Heart right ventricle (tissue), 16 donors: ENCODE results near the gene TTC5. TPM values are rescaled to one million over a fixed set of nuclear protein-coding genes. Genes with fewer than 3 reads are reported as not detected.

Source experiments
- ATAC-seq, 8 donors: fragments of 200-7000 bp; cut with Tn5 transposase; one replicate each; pipeline ENCODE4 v1.9.1; 2020; ENCODE audit warnings: mild to moderate bottlenecking in 8 of 8, moderate library complexity in 8 of 8, moderate number of reproducible peaks in 1 of 8
- DNase-seq, 2 donors: peaks; one replicate each; pipeline ENCODE4 v3.0.0-alpha.2; 2020
- H3K27ac ChIP-seq, 10 donors: fragments of 200-600 bp; sonication (generic) in 2 of 10; one replicate each; pipeline versions ENCODE4 v1.5.0 to v1.8.0; 2020 to 2022; ENCODE audit warnings: mild to moderate bottlenecking in 3 of 10
- H3K27me3 ChIP-seq, 7 donors: fragments of 200-600 bp; one replicate each; pipeline ENCODE4 v1.8.0; 2021 to 2022; ENCODE audit warnings: mild to moderate bottlenecking in 2 of 7
- H3K36me3 ChIP-seq, 9 donors: fragments of 200-600 bp; sonication (generic) in 1 of 9; one replicate each; pipeline versions ENCODE4 v1.5.0 to v1.8.0; 2020 to 2022; ENCODE audit warnings: mild to moderate bottlenecking in 2 of 9
- H3K4me1 ChIP-seq, 9 donors: fragments of 200-600 bp; sonication (generic) in 1 of 9; one replicate each; pipeline versions ENCODE4 v1.5.0 to v1.8.0; 2020 to 2022; ENCODE audit warnings: mild to moderate bottlenecking in 4 of 9
- H3K4me3 ChIP-seq, 10 donors: fragments of 200-600 bp; sonication (generic) in 2 of 10; one replicate each; pipeline versions ENCODE4 v1.5.0 to v1.8.0; 2020 to 2022; ENCODE audit warnings: mild to moderate bottlenecking in 7 of 10, moderate library complexity in 2 of 10
- H3K9me3 ChIP-seq, 11 donors: fragments of 200-600 bp in 10 of 11; sonication (generic) in 2 of 11; one replicate each; pipeline versions ENCODE4 v1.5.0 to v1.8.0; 2013 to 2022; ENCODE audit warnings: mild to moderate bottlenecking in 2 of 11, control low read depth in 1 of 11, moderate library complexity in 1 of 11
- CTCF ChIP-seq, 9 donors: fragments of 200-600 bp; sonication (generic) in 2 of 9; IDR thresholded peaks; one replicate each; pipeline versions ENCODE4 v1.5.0 to v1.8.0; 2021 to 2022; ENCODE audit warnings: antibody characterized with exemption in 9 of 9, mild to moderate bottlenecking in 5 of 9, moderate library complexity in 1 of 9
- WGBS, 2 donors: extraction: QIAGEN DNeasy Blood & Tissue Kit; methylation state at CpG; one replicate each; pipeline ENCODE4 v1.1.7; 2013; ENCODE audit warnings: inconsistent platforms in 1 of 2; 5-methylcytosine and 5-hydroxymethylcytosine counted together
- intact Hi-C, 10 donors: fragments of 100-400 bp; cut with DNase I; formaldehyde crosslinking; loops; one replicate each; pipeline versions ENCODE4 v1.11.1 to v1.14.2; 2022
- polyA plus RNA-seq, 2 donors: library from polyadenylated mRNA; stranded (reverse); fragments of 200-250 nt; gene quantifications; one replicate each; pipeline ENCODE4 v1.2.3, GENCODE V29; 2013
- total RNA-seq, 10 donors: library from RNA; stranded (reverse); fragmentation: NEBNext Ultra II Directional in 3 of 10; extraction: Animal tissue kit (Norgen Biotek cat#: 25700) in 3 of 10; gene quantifications; one replicate each; pipeline versions ENCODE4 v1.2.1 to v1.2.4, GENCODE V29; 2021 to 2023
- donor health status: Arrhythmogenic right ventricular cardiomyopathy.
- donor health status: ischemic (EF 13 %, LVEDD 7.1; RV severe dilation, severe dysfunction).
- donor health status: healthy with polysubstance abuse.
- donor health status: DM: no; HTN: yes; CAD: no.
- donor health status: DM: no; HTN: no; CAD: no.
- donor health status: ischemic (EF 25% LVEDD 6.9; RV normal size, moderate dysfunction).
- donor health status: ischemic (EF 25% LVEDD 5.7; RV mildly dilated, moderate dysfunction).
- donor health status: healthy.
- donor health status: DM: yes; HTN: yes; CAD: no.
- donor health status: Ischemic cardiomyopathy.
- donor health status: ischemic (EF 35%, LVEDD 5.7; RV mildly dilated, moderate dysfunction).
- donor health status: nonischemic (EF 11% LVEDD 7.7; RV severe dilation, severe dysfunction).
- donor health status: DM: yes; HTN: yes; CAD: no.
- donor health status: PGD.
- donor health status: ischemic (EF 29% LVEDD 5.4; RV normal size, mild dysfunction).
- donor health status: nonischemic (EF 23%, LVEDD 6.1; RV moderate dilation, normal function).

The TTC5 gene
- total and polyA plus RNA-seq, 12 donors: 3.2 to 14.0 (median 10.6) TPM

- no peaks in the 10 kb centered on the region for H3K9me3 ChIP-seq
- H3K4me1 ChIP-seq: peaks cover 0 to 10% (median 7%) of the 10 kb centered on the region in 9 donors
- H3K36me3 ChIP-seq: peaks cover 0 to 80% (median 37%) of the 10 kb centered on the region in 9 donors
- DNase-seq (no peak), ATAC-seq (no peak)
- intact Hi-C loops: loop anchor here in 3 of 10 donors (10.0 kb wide), 2 partner anchors 67 to 107 kb away; partner anchors contain the start of genes APEX1 (in 2 of the 3), OSGEP (in 2 of the 3) and TEP1 (in 2 of the 3)
- no peak overlapping the region for H3K27ac ChIP-seq
- H3K27me3 ChIP-seq: no peaks in the 10 kb centered on the region
- no peak overlapping the region for H3K4me3 ChIP-seq
- WGBS, 2 donors: 91 to 93% methylated on average over 3 of the region's 3 CpGs
- no peak for TF ChIP-seq CTCF (IDR thresholded peaks at IDR 0.05)
These were observed 42.0 kb upstream of the TTC5 start for GRCh38 chr14:20347747-20348146.

- intact Hi-C loops: loop anchor here in 3 of 10 donors (10.0 kb wide), 2 partner anchors 68 to 108 kb away; partner anchors contain the start of genes APEX1 (in 2 of the 3), OSGEP (in 2 of the 3) and TEP1 (in 2 of the 3)
- WGBS, 2 donors: 97 to 100% methylated on average over 1 of the region's 1 CpG
- no peak overlapping the region for H3K27ac ChIP-seq
- H3K4me3 ChIP-seq: no peak overlapping the region
- H3K36me3 ChIP-seq: peaks cover 0 to 70% (median 26%) of the 10 kb centered on the region in 9 donors
- ATAC-seq (no peak), DNase-seq (no peak)
- TF ChIP-seq CTCF (IDR thresholded peaks at IDR 0.05): no peak
- peaks cover 0 to 16% (median 7%) of the 10 kb centered on the region in 9 donors for H3K4me1 ChIP-seq
- H3K9me3 ChIP-seq: no peaks in the 10 kb centered on the region
- no peaks in the 10 kb centered on the region for H3K27me3 ChIP-seq
These were observed 41.0 kb upstream of the TTC5 start for GRCh38 chr14:20346713-20347112.

- 84 to 95% methylated on average over 1 of the region's 1 CpG for WGBS, 2 donors
- H3K27ac ChIP-seq: no peak overlapping the region
- H3K27me3 ChIP-seq: no peaks in the 10 kb centered on the region
- peaks cover 0 to 56% (median 14%) of the 10 kb centered on the region in 9 donors for H3K36me3 ChIP-seq
- peaks cover 0 to 16% (median 7%) of the 10 kb centered on the region in 9 donors for H3K4me1 ChIP-seq
- DNase-seq: no peak
- no peak overlapping the region for H3K4me3 ChIP-seq
- intact Hi-C loops: loop anchor here in 3 of 10 donors (10.0 kb wide), 2 partner anchors 69 to 109 kb away; partner anchors contain the start of genes APEX1 (in 2 of the 3), OSGEP (in 2 of the 3) and TEP1 (in 2 of the 3)
- no peak for TF ChIP-seq CTCF (IDR thresholded peaks at IDR 0.05)
- H3K9me3 ChIP-seq: no peaks in the 10 kb centered on the region
- ATAC-seq: no peak
These were observed 39.6 kb upstream of the TTC5 start for GRCh38 chr14:20345366-20345765.

- Histone ChIP-seq H3K36me3 (peaks cover 0 to 41% (median 6%) of the 10 kb centered on the region in 9 donors), H3K27ac (peak overlapping the region in 9 of 10 donors; percentile 73 to 94 (median 90)), H3K9me3 (no peaks in the 10 kb centered on the region), H3K4me3 (peak overlapping the region; percentile 50 to 87 (median 68)), H3K27me3 (no peaks in the 10 kb centered on the region), H3K4me1 (peaks cover 0 to 16% (median 7%) of the 10 kb centered on the region in 9 donors)
- DNase-seq (no peak), ATAC-seq (no peak)
- WGBS, 2 donors: 1% methylated on average over 3 of the region's 3 CpGs
- no peak for TF ChIP-seq CTCF (IDR thresholded peaks at IDR 0.05)
- intact Hi-C loops: loop anchor here in 7 of 10 donors (1.0 to 10.0 kb wide), 11 partner anchors 11 to 339 kb away; partner anchors contain the start of genes TEP1 (in 5 of the 7), APEX1 (in 4 of the 7), CCNB1IP1 (in 3 of the 7) and OSGEP (in 2 of the 7)
These were observed 38.1 kb upstream of the TTC5 start for GRCh38 chr14:20343862-20344220.
